ENCODE measurements around the gene GM2A.
A peak's percentile ranks its signal among the peaks of the same experiment; 100 is the strongest.
"Not testable (repeated sequence)": the region's sequence is repeated elsewhere in the genome, so short reads cannot be mapped to it uniquely, and the experiment has no call there.

Gene GM2A

DNA sequence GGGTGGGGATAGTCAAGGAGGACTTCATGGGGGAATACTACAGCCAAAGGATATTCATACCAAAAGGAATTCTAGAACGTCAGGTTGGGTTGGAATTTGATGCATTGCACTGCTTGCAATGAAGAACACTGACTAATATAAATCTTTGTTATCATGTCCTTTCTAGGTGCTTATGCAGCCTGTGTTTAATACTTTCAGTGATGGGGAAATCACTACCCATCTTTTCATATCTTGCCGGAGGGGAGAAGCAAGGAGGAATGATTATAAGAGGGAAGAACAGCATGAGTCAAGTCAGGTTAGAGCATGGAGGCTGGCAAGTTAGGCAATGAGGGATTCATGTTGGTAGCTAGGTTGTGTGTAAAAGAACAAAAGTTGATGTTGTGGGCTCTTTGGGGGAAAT is 24.0 kb upstream of the GM2A start:
- TF ChIP-seq, protein P1, sequence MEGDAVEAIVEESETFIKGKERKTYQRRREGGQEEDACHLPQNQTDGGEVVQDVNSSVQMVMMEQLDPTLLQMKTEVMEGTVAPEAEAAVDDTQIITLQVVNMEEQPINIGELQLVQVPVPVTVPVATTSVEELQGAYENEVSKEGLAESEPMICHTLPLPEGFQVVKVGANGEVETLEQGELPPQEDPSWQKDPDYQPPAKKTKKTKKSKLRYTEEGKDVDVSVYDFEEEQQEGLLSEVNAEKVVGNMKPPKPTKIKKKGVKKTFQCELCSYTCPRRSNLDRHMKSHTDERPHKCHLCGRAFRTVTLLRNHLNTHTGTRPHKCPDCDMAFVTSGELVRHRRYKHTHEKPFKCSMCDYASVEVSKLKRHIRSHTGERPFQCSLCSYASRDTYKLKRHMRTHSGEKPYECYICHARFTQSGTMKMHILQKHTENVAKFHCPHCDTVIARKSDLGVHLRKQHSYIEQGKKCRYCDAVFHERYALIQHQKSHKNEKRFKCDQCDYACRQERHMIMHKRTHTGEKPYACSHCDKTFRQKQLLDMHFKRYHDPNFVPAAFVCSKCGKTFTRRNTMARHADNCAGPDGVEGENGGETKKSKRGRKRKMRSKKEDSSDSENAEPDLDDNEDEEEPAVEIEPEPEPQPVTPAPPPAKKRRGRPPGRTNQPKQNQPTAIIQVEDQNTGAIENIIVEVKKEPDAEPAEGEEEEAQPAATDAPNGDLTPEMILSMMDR (IDR thresholded peaks at IDR 0.05), result no peak
- no peaks in the 10 kb centered on the region for H3K9me3 ChIP-seq
- peaks cover 16 to 22% of the 10 kb centered on the region in 2 experiments for H3K4me1 ChIP-seq (ENCODE audit: control insufficient read depth in 1 of 2, insufficient read depth in 1 of 2, low read depth in 1 of 2, low read length in 1 of 2)
- H3K27ac ChIP-seq, result no peak overlapping the region
- no peaks in the 10 kb centered on the region for H3K36me3 ChIP-seq
- H3K27me3 ChIP-seq, result no peaks in the 10 kb centered on the region
- no peak overlapping the region for H3K4me3 ChIP-seq (ENCODE audit: low read depth in 1 of 2, low read length in 1 of 2)

- Histone ChIP-seq H3K27ac (no peak overlapping the region), H3K4me1 (ENCODE audit: control insufficient read depth in 1 of 2, insufficient read depth in 1 of 2, low read depth in 1 of 2, low read length in 1 of 2) (peaks cover 16 to 22% of the 10 kb centered on the region in 2 experiments), H3K36me3 (no peaks in the 10 kb centered on the region), H3K9me3 (no peaks in the 10 kb centered on the region), H3K27me3 (no peaks in the 10 kb centered on the region), H3K4me3 (ENCODE audit: low read depth in 1 of 2, low read length in 1 of 2) (no peak overlapping the region)
- TF ChIP-seq, protein P1 (IDR thresholded peaks at IDR 0.05), result no peak
Measured at GRCh38 chr5:151230048-151230680, 22.8 kb upstream of the GM2A start.

DNA sequence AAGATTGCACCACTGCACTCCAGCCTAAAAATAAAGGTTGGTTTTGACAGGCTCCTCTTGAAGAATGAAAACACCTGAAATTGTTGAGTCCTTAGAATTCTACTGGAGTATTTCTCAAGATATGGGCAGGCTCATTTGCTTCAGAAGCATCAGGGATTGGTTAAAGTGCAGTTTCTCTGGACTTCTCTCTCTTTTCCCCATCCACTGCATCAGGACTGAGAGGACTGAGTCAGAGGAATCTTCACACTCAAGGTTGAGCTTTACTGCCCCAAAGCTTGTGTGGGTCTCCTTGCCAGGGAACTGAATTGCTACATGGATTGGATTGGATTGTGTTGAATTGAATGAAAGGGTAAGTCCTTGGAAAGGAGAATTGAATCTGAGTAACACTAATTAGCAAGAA is 21.6 kb upstream of the GM2A start:
- no peaks in the 10 kb centered on the region for H3K27me3 ChIP-seq
- no peak overlapping the region for H3K27ac ChIP-seq
- peaks cover 22 to 27% of the 10 kb centered on the region in 2 experiments for H3K4me1 ChIP-seq (ENCODE audit: control insufficient read depth in 1 of 2, insufficient read depth in 1 of 2, low read depth in 1 of 2, low read length in 1 of 2)
- H3K9me3 ChIP-seq, result no peaks in the 10 kb centered on the region
- no peak overlapping the region for H3K4me3 ChIP-seq (ENCODE audit: low read depth in 1 of 2, low read length in 1 of 2)
- TF ChIP-seq, protein P1 (IDR thresholded peaks at IDR 0.05), result no peak
- no peaks in the 10 kb centered on the region for H3K36me3 ChIP-seq

GRCh38 chr5:151233616-151234085 is 19.3 kb upstream of the GM2A start:
- no peak overlapping the region for H3K4me3 ChIP-seq (ENCODE audit: low read depth in 1 of 2, low read length in 1 of 2)
- no peaks in the 10 kb centered on the region for H3K36me3 ChIP-seq
- H3K4me1 ChIP-seq (ENCODE audit: control insufficient read depth in 1 of 2, insufficient read depth in 1 of 2, low read depth in 1 of 2, low read length in 1 of 2), result peaks cover 22 to 25% of the 10 kb centered on the region in 2 experiments
- TF ChIP-seq, protein P1 (IDR thresholded peaks at IDR 0.05), result no peak
- H3K27ac ChIP-seq, result no peak overlapping the region
- H3K27me3 ChIP-seq, result peaks cover 5% of the 10 kb centered on the region
- no peaks in the 10 kb centered on the region for H3K9me3 ChIP-seq

GRCh38 chr5:151234476-151235238 is 18.3 kb upstream of the GM2A start:
- peaks cover 26 to 30% of the 10 kb centered on the region in 2 experiments for H3K4me1 ChIP-seq (ENCODE audit: control insufficient read depth in 1 of 2, insufficient read depth in 1 of 2, low read depth in 1 of 2, low read length in 1 of 2)
- peaks cover 6% of the 10 kb centered on the region for H3K27me3 ChIP-seq

GRCh38 chr5:151235239-151235571 is 17.8 kb upstream of the GM2A start:
- not testable (repeated sequence) for H3K9me3 ChIP-seq, H3K36me3 ChIP-seq, H3K27me3 ChIP-seq
- H3K27ac ChIP-seq, result peak overlapping the region; percentile 95
- peak overlapping the region; percentile 21 to 51 for H3K4me3 ChIP-seq (ENCODE audit: low read depth in 1 of 2, low read length in 1 of 2)
- H3K4me1 ChIP-seq (ENCODE audit: control insufficient read depth in 1 of 2, insufficient read depth in 1 of 2, low read depth in 1 of 2, low read length in 1 of 2), result peaks cover 26 to 30% of the 10 kb centered on the region in 2 experiments

More at GRCh38 chr5:151234476-151235238, 18.3 kb upstream of the GM2A start:
- Histone ChIP-seq H3K36me3 (no peaks in the 10 kb centered on the region), H3K27ac (peak overlapping the region; percentile 95), H3K4me3 (ENCODE audit: low read depth in 1 of 2, low read length in 1 of 2) (peak overlapping the region; percentile 21 to 51), H3K9me3 (no peaks in the 10 kb centered on the region)
- TF ChIP-seq, protein P1 (IDR thresholded peaks at IDR 0.05), result peak; percentile 39

Data from neutrophil (primary cell).